Testis (tissue), 3 donors: ENCODE results near the gene ILF2. TPM values are rescaled to one million over a fixed set of nuclear protein-coding genes. Genes with fewer than 3 reads are reported as not detected.

Experiments used
- DNase-seq: peaks from one replicate; pipeline ENCODE4 v3.0.0-alpha.2; 2019
- H3K27ac ChIP-seq, 2 donors: fragments of 200-600 bp; sonication (generic); one replicate each; pipeline ENCODE4 v1.5.1; 2019
- H3K27me3 ChIP-seq: fragments of 200-600 bp; sonication (generic); one replicate; pipeline ENCODE4 v1.5.1; 2019
- H3K36me3 ChIP-seq: fragments of 200-600 bp; sonication (generic); one replicate; pipeline ENCODE4 v1.5.1; 2017; ENCODE audit warnings: low read depth; ENCODE audit errors: missing control alignments
- H3K4me1 ChIP-seq: fragments of 200-600 bp; sonication (generic); one replicate; pipeline ENCODE4 v1.5.1; 2019
- H3K4me3 ChIP-seq, 2 donors: fragments of 200-600 bp; sonication (generic); one replicate each; pipeline ENCODE4 v1.5.1; 2017 to 2019
- H3K9me3 ChIP-seq: fragments of 200-600 bp; sonication (generic); one replicate; pipeline ENCODE4 v1.5.1; 2017
- CTCF ChIP-seq, 3 experiments: fragments of 450-650 bp in 2 of 3; fragments of 200-600 bp in 1 of 3; sonication (generic) in 1 of 3; IDR thresholded peaks; one replicate each; pipeline ENCODE4 v1.5.1; 2016 to 2019; ENCODE audit warnings: antibody characterized with exemption in 3 of 3, mild to moderate bottlenecking in 2 of 3, moderate library complexity in 1 of 3
- POLR2A ChIP-seq: fragments of 450-650 bp; IDR thresholded peaks from one replicate; pipeline ENCODE4 v1.6.1; 2017; ENCODE audit warnings: antibody characterized with exemption, mild to moderate bottlenecking, moderate library complexity
- WGBS, 2 donors: methylation state at CpG; one replicate each; pipeline ENCODE4 v1.1.5; 2018; 5-methylcytosine and 5-hydroxymethylcytosine counted together
- intact Hi-C: fragments of 100-400 bp; cut with DNase I; formaldehyde crosslinking; loops from one replicate; pipeline ENCODE4 v1.15.1; 2023; ENCODE audit warnings: low total_unique reads
- polyA plus RNA-seq: library from polyadenylated mRNA; stranded (reverse); fragments of 350-450 nt; fragmentation: Illumina TruSeq; extraction: RNeasy Lipid Tissue Mini Kit (QIAGEN cat#74804); gene quantifications from one replicate; pipeline ENCODE4 v1.2.3, GENCODE V29; 2014; ENCODE audit warnings: low read depth, low replicate concordance; ENCODE audit not compliant: insufficient read depth
- total RNA-seq, 2 donors: library from RNA; depleted of rRNA; stranded (reverse); fragments of >200 nt; gene quantifications; one replicate each; pipeline ENCODE4 v1.2.3, GENCODE V29; 2016

The ILF2 gene
- total and polyA plus RNA-seq, 3 donors from 2014 or later: 150 to 295 (median 153) TPM

- peaks cover 15% of the 10 kb centered on the region for H3K4me1 ChIP-seq
- WGBS, 2 donors: 91 to 94% methylated on average over 7 of the region's 7 CpGs
- no peak overlapping the region for H3K27ac ChIP-seq
- DNase-seq: no peak
- intact Hi-C loops: loop anchor here (5.0 kb wide), 1 partner anchor 65 kb away; no protein-coding TSS in a partner anchor
- no peaks in the 10 kb centered on the region for H3K27me3 ChIP-seq
- TF ChIP-seq CTCF (IDR thresholded peaks at IDR 0.05) (no peak), POLR2A (no peak)
- no peaks in the 10 kb centered on the region for H3K9me3 ChIP-seq
- no peaks in the 10 kb centered on the region for H3K36me3 ChIP-seq
- H3K4me3 ChIP-seq: no peak overlapping the region
Measured at GRCh38 chr1:153682730-153683129, 11.9 kb upstream of the ILF2 start.

GRCh38 chr1:153680120-153680403 is 9.3 kb upstream of the ILF2 start:
- H3K4me3 ChIP-seq: peak overlapping the region; percentile 38 to 49
- intact Hi-C loops: loop anchor here (5.0 kb wide), 1 partner anchor 67 kb away; no protein-coding TSS in a partner anchor
- no peaks in the 10 kb centered on the region for H3K36me3 ChIP-seq
- no peaks in the 10 kb centered on the region for H3K27me3 ChIP-seq
- no peak for TF ChIP-seq POLR2A
- no peak for TF ChIP-seq CTCF (IDR thresholded peaks at IDR 0.05)
- WGBS, 2 donors: 27 to 28% methylated on average over 10 of the region's 10 CpGs
- H3K4me1 ChIP-seq: peaks cover 15% of the 10 kb centered on the region
- no peak for DNase-seq
- no peaks in the 10 kb centered on the region for H3K9me3 ChIP-seq
- H3K27ac ChIP-seq: no peak overlapping the region

GRCh38 chr1:153679337-153680119 is 8.7 kb upstream of the ILF2 start:
- no peaks in the 10 kb centered on the region for H3K9me3 ChIP-seq
- peaks cover 15% of the 10 kb centered on the region for H3K4me1 ChIP-seq
- TF ChIP-seq POLR2A (no peak), CTCF (IDR thresholded peaks at IDR 0.05) (peak in 1 of 3 experiments; percentile 16)
- H3K27me3 ChIP-seq: no peaks in the 10 kb centered on the region
- H3K4me3 ChIP-seq: peak overlapping the region; percentile 38 to 49
- DNase-seq: no peak
- intact Hi-C loops: loop anchor here (5.0 kb wide), 2 partner anchors 68 to 93 kb away; no protein-coding TSS in a partner anchor
- peak overlapping the region in 1 of 2 donors; percentile 59 for H3K27ac ChIP-seq
- WGBS, 2 donors: 3 to 7% methylated on average over 12 to 44 of the region's 73 CpGs
- no peaks in the 10 kb centered on the region for H3K36me3 ChIP-seq

GRCh38 chr1:153678519-153679336 is 7.9 kb upstream of the ILF2 start, which contains the start of gene NPR1:
Gene NPR1, plus strand, starts transcription at chr1:153678688. Its CDS starts 421 bp downstream, at chr1:153679109.
- TF ChIP-seq CTCF (IDR thresholded peaks at IDR 0.05): no peak
- no peak for TF ChIP-seq POLR2A
- H3K27me3 ChIP-seq: no peaks in the 10 kb centered on the region
- DNase-seq: peak; percentile 69
- no peaks in the 10 kb centered on the region for H3K9me3 ChIP-seq
- H3K27ac ChIP-seq: peak within 1 kb of the TSS in 1 of 2 donors; percentile 59
- no peaks in the 10 kb centered on the region for H3K36me3 ChIP-seq
- intact Hi-C loops: loop anchor here (5.0 kb wide), 1 partner anchor 94 kb away; no protein-coding TSS in a partner anchor
- peaks cover 15% of the 10 kb centered on the region for H3K4me1 ChIP-seq
- peak within 1 kb of the TSS; percentile 38 to 49 for H3K4me3 ChIP-seq
- WGBS, 2 donors: 0% methylated on average over 39 to 53 of the region's 78 CpGs
